Measurements from ENCODE around the gene CEMIP2.
A peak's percentile ranks its signal among the peaks of the same experiment; 100 is the strongest.
"Not testable (repeated sequence)": the region's sequence is repeated elsewhere in the genome, so short reads cannot be mapped to it uniquely, and the experiment has no call there.

Gene CEMIP2, protein sequence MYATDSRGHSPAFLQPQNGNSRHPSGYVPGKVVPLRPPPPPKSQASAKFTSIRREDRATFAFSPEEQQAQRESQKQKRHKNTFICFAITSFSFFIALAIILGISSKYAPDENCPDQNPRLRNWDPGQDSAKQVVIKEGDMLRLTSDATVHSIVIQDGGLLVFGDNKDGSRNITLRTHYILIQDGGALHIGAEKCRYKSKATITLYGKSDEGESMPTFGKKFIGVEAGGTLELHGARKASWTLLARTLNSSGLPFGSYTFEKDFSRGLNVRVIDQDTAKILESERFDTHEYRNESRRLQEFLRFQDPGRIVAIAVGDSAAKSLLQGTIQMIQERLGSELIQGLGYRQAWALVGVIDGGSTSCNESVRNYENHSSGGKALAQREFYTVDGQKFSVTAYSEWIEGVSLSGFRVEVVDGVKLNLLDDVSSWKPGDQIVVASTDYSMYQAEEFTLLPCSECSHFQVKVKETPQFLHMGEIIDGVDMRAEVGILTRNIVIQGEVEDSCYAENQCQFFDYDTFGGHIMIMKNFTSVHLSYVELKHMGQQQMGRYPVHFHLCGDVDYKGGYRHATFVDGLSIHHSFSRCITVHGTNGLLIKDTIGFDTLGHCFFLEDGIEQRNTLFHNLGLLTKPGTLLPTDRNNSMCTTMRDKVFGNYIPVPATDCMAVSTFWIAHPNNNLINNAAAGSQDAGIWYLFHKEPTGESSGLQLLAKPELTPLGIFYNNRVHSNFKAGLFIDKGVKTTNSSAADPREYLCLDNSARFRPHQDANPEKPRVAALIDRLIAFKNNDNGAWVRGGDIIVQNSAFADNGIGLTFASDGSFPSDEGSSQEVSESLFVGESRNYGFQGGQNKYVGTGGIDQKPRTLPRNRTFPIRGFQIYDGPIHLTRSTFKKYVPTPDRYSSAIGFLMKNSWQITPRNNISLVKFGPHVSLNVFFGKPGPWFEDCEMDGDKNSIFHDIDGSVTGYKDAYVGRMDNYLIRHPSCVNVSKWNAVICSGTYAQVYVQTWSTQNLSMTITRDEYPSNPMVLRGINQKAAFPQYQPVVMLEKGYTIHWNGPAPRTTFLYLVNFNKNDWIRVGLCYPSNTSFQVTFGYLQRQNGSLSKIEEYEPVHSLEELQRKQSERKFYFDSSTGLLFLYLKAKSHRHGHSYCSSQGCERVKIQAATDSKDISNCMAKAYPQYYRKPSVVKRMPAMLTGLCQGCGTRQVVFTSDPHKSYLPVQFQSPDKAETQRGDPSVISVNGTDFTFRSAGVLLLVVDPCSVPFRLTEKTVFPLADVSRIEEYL (N-terminal part only)

DNA sequence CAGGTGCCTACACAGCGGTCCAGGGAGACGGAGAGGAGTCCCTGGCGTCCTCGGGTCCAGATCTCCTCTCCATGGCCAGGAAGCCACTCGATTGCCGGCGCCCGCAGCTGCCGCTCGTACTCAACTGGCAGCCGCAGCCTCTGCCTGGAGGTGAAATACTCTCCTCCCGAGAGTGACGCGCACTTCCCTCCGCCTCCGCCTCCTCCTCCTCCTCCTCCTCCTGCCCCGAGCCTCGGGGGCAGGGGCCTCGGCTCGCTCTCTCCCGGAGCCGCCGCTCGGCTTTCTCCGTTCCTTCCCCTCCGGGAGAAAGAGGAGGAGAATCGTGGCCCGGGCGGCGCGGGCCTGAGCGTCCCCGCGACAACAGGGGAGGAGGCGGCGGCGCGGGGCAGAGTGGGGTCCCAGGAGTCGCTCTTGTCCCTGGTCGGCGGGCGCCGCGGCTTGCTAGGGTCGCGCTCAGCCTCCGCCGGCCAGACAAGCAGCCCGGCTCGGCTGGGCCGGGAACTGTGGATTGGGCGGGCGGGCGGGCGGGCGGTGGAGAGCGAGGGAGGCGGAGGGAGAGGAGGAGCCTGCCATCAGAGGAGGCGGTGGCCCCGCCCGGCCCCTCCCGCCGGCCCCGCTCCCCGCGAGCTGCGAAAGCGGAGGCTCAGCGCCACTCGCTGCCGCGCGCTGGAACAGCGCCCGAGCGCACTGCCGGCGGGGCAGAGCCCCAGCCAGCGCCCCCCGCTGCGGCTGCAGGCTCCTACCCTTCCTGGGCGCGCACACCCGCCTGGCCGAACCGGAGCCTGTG lies at the start of gene CEMIP2:
Gene CEMIP2, minus strand, starts transcription at position 126 of the 787 bp plus-strand sequence. CDS start 18,140 bp downstream, outside the sequence.
- peak; percentile 88 for DNase-seq

DNA sequence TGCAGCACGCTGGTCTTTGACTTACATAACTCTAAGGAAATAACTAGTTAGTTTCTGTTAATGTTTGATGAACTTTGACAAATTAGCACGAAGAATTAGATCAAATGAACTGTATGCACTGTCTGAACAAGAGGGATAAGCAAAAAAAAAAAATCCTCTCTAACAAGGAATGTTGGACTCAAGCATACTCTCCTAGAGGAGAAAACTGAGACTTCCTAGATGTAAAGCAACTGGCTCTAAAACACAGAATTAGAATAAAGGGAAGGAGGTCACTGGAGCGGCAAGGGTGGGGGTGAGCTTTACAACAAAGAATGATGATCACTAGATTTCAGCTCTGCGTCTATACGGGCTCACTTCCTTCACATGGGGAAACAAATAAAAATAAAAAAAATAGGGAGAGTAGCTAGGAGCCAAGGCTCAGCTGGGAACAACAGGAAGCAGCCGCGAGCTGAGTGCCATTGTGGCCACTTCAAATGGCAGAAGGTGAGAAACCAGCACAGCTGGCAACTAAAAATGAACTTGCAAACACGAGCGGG lies 48.7 kb upstream of the CEMIP2 start:
- DNase-seq = no peak

DNA sequence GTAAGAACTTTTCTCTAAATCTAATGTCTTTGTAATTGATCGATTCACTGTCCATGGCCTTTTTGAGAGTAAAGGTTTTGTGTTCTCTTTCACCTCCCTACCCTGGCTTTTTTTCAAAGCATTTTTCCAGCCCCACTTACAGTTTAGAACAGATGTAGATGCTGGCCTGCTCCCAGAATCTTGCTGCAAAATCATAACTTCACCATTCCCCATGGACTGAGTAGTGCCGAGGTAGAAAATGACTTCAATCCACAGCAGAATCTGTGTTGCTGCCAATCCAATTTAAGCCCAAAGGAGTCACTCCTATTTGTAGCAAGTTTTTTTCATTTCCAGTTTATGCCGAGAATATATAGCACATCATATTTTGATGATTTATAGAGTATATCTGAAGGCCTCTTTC lies 46.5 kb upstream of the CEMIP2 start:
- no peak for DNase-seq

DNA sequence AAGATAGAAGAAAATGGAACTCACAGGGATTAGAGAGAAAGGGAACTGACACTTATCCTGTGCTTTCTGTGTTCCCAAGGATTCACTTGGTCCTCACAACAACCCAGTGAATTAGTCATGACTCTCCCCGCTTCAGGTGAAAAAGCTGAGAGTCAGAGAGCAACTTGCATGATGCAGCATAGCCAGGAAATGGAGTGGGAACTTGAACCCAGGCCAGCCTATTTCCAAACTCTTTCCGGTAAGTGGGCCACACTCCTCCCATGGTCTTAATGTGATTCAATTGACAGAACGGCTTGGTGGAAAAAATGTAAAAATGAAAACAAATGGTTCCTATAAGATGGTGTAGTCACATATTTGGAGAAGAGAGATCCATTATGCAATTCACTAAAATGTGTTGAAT lies 45.9 kb upstream of the CEMIP2 start:
- no peak for DNase-seq

DNA sequence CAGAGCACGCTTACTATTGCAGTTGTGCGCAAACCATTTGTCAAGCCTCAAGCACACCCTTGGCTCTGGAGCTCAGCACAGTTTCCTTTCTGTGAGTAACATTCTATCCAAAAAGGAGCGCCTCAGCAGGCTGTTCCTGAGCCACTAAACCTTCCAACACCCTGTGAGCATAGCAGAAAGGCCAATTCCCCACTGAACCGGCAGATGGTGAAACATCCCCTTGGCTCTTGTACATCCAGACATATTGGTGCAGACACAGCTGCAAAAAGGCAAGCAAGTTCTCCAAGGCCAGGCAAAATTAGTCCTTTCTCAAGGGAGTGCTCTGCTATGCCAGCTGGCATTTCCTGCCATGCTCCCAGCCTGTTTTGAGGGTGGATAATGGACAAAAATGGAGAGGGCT lies 44.1 kb upstream of the CEMIP2 start:
- DNase-seq = no peak

DNA sequence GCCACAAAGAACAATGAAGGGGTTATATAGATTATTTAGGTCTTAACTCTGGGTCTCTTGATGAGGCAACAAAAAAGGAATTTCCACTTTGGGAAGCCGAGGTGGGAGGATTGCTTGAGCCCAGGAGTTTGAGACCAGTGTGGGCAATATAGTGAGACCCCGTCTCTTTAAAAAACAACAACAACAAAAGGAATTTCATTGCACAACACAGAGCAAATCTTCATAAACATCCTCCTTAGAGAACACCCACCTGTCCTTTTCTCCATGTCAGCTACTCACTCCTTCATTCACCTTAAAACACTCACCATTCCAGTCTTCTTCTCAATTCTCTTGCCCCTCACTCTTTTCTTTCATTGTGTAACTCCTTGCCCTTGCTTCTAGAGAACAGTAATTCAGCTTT lies 39.8 kb upstream of the CEMIP2 start:
- no peak for DNase-seq

DNA sequence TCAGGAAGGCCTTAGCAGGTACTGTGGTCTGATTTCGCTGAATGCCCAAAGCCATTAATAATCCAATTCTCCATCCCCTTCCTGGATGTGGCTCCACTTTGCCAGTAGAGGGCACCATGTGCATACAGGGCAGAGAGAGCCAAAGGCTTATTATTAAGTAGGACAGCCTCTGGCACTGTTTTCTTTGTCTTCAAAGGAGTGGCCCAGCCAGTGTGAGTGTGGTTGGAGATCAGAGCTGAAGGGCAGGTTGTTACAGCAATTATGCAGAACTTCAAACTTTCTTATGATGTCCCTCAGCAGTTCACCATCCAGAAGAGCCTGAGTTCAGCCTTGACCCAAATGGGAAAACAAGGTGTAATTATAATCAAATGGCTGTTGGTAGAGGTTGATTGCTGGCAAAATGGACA lies 38.6 kb upstream of the CEMIP2 start:
- peak; percentile 67 for DNase-seq

DNA sequence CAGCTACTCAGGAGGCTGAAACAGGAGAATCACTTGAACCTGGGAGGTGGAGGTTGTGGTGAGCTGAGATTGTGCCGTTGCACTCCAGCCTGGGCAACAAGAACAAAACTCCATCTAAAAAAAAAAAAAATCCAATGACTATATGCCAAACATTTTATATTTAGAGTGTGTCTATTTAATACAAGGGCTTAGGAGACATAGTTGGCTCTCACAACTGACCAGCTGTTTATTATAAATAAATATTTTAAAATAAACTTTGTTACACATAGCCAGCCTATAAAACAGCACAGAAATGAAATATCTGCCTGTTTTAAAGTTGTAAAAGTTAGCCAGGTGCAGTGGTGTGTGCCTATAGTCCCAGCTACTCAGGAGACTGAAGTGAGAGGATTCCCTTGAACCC lies 36.8 kb upstream of the CEMIP2 start:
- DNase-seq = not testable (repeated sequence)

DNA sequence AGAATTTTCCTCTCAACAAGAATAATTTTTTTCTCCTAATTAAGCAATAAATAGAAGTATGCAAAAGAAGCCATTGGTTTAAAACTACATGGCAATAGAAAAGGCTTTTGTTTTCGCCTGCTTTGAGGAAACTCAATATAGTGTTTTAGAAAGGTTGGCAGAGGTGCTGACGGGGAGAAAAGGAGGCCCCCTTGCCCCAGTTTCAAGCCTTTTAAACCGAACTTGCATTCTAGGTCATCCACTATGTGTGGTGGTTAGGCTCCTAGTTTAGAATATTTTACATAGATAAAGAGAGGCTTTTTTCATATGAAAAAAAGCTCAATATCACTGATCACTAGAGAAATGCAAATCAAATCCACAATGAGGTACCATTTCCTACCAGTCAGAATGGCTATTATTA lies 33.5 kb upstream of the CEMIP2 start:
- DNase-seq = no peak

DNA sequence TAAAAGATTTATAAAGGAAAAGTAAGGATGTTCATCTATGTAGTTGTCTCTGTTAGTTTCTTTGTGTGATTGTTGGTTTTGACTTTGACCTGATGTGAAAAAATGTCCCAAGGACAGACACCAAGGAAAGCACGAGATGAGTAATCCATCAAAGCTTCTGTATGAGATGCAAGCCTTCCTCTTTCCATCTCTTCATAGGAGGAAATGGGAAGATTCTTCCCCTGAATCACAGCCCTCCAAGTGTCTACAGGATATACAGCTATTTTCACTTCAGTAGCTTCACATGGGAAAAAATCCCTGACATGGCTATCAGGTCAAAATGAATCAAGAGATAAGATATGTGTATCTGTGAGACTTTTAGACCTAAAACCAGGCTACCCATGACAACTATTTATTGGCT lies 29.0 kb upstream of the CEMIP2 start:
- DNase-seq = no peak

DNA sequence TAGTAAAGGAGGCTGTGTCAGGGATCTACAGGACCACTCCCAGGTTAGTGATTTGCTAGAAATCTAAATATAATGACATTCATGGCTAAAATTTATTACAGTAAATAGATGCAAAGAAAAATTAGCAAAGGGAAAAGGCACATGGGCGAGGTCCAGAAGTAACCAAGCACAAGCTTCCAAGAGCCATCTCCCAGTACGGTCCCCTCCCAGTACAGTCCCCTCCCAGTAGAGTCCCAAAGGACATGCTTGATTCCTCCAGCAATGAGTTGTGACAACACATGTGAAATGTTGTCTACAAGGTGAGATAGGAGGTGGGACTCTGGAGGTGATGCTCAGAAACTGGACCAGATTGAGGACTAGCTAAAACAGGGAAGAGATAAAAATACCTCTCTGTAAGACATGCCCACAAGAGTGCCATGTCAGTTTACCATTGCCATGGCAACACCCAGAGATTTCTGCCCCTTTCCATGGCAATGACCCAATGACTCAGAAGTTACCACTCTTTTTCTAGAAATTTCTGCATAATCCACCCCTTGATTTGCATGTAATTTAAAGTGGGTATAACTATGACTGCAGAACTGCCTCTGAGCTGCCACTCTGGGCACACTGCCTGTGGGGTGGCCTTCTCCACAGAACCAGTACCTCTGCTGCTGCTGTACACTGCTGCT lies 27.9 kb upstream of the CEMIP2 start:
- no peak for DNase-seq

DNA sequence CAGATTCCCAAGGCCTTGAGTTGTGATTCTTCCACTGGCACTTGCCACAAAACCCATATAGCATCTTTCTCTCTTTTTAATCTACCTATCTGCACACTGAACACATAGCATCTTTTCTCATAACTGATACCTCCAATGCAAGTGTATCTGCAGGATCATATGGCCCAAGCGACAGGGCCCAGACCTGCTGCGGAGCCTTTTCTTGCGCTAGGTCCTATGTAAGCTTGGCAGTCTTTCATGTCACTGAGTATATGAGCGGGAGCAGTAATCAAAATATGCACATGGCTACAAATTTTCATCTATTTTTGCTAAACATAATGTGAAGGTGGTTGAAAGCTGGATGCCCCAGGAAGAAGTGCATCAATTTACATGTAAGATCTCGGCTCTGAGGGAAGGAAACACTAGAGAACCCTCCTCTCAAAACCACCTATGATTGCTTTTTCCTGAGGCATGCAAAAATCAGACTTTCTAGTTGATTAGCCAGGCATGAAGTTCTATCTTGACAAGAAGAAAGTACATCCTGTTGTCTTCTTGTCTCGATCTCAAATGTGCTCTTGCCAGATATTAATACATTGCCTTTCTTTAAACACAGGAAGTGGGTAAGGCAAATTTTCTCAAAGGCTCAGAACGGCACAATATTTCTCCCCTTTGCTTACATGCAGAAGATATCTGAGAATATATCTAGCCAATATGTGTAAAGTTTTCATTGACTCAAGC lies 26.9 kb upstream of the CEMIP2 start:
- DNase-seq = no peak

DNA sequence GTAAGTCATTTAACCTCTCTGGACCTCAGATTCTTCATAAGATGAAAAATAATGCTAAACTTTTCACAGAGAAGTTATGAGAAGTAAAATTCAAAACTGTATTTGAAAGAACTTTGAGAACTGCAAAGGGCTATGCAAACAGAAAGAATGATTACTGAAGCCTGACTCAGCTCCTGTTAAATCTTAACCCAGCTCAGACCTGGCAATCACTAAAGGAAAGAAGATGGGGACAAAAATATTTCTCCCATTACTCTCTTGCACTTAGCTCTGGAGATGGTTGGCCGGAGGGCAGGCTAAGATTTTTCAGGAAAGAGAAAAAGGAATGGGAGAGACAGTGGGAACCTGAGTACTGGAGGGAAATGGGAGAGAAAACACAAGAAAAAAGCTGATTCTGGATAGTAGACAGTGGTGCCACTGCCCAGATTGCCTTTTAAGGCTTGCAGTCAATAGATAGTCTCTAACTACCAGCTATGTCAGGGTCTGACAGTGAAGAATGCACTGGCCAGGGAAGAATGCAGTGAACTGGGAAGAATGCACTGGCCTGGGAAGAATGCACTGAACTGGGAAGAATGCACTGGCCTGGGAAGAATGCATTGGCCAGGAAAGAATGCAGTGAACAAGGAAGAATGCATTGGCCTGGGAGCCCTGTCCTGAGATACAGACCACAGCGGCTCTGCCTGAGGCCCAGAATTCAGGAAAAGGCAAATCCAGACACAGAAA lies 25.2 kb upstream of the CEMIP2 start:
- no peak for DNase-seq

DNA sequence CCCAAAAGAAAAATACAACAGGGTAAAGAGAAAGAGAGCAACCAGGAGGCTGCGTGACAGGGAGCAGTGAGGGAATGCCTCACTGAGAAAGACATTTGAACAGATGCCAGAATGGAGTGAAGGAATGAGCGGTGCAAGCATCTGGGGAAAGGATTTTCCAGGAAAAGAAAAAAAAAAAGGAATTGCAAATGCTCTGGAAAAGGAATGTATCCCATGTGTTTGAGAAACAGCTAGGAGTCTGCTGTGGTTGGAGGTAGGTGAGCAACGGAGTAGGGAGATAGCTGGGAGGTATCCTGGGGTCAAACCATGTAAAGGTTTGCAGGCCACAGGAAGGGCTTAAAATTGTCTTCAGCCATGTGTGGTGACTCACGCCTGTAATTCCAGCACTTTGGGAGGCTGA lies 23.6 kb upstream of the CEMIP2 start:
- DNase-seq = no peak

DNA sequence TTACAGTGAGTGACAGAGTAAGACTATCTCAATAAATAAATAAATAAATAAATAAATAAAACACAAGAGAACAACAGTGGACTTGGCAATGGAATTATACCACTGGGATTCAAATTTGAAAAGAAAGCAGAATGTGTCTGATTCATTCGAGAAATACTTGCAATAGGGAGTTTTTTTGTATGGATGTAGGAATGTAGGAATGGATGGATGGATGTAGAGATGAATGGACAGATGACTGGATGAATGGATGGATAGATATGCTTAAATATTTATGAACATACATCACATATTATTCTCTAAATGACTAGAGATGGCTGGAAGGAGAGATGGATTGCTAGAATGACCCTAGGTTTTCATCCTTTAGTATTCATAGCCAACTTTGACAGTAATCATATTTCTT lies 22.0 kb upstream of the CEMIP2 start:
- no peak for DNase-seq

DNA sequence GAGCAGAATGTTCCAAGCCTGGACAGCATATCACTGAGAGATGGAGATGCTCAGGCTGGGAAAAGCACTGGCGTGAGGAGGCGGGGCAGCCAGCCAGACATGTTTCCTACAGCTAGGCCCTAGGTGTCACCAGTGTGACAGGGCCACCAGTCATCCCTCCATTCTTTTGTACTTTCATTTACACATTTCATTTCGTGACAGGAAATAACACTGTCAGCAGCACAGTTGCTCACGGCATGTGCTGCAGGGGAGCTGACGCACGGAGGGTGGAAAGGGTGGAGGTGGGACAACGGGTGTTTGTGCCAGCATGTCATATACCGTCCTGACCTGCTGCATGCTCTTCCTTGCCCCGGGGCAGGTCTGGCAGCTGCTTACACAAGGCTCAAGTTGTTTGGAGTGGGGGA lies 14.8 kb upstream of the CEMIP2 start:
- DNase-seq = no peak

DNA sequence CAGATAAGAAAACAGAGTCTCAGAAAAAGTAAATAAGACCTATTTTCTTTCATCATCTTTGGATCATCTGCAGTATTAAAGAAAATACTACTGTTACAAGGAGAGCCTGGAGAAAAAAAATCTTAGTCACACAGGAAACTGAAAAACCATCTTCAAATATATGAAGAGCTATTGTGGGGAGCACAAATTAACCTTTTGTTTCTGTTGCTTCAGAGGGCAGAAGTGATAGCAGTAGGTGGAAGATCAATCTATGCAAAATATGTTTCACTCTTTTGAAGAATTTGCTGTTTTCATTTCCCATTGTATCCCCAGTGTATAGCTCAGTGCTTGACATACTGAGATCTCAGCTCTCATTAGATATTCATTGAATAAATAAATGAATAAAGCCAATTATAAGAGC lies 13.1 kb upstream of the CEMIP2 start:
- no peak for DNase-seq

DNA sequence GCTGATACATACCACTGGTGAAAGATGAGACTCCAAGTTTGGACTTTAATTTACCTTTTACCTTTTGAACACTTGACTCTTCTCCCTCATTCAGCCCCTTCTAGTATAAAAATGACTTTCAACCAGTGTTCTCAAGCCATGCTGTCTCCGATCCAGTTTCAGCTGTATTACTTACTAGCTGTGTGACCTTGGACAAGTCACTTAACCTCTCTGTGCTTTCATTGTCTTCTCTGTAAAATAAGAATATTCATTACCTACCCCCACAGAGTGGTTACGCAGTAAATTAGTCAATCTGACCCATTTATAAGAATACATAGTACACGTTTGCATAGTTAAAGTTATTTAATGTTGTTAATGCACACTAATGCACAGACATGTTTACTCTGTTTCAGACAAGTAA lies 12.6 kb upstream of the CEMIP2 start:
- DNase-seq = no peak

DNA sequence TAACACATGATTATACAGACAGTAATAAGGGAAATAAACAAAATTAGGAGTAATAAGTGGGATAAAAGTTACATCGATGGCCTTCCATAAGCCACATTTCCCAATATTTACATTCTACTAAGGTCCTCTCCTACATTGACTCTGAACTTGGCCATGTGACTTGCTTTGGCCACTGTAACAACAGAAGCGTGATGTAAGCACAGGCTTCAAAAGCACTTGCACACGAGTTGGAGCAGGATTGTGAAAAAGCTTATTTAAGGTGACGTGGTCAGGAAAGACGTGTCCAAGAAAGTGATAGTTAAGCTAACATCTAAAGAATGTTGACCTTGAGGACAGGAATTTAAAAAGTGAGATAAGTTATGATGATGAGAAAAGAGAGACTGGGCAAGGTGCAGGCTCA lies 9.8 kb upstream of the CEMIP2 start:
- no peak for DNase-seq

DNA sequence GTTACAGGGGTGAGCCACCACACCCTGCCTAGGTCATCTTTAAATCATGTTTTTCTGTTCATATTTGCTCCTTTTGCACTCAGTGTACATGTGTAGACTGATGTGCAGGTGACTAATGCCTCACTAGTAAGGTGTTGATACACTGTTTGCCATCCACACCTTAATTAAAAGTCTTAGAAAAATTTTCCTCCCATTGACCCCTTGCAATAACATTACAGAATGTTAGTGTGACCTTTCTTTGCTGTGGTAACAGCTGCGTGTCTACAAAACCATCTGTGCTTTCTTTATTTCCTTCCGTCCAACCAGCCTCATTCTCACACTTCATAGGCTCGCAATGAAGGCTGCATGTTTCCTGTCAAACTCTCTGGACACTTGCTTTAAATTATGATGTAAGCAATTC lies 6.6 kb upstream of the CEMIP2 start:
- no peak for DNase-seq

All from inflammatory macrophage treated with lipopolysaccharide for 4 hours (primary cell).